ENCODE results near the gene CDK3.
"Not testable (repeated sequence)": the region's sequence is repeated elsewhere in the genome, so short reads cannot be mapped to it uniquely, and the experiment has no call there.

CDK3 gene

DNA sequence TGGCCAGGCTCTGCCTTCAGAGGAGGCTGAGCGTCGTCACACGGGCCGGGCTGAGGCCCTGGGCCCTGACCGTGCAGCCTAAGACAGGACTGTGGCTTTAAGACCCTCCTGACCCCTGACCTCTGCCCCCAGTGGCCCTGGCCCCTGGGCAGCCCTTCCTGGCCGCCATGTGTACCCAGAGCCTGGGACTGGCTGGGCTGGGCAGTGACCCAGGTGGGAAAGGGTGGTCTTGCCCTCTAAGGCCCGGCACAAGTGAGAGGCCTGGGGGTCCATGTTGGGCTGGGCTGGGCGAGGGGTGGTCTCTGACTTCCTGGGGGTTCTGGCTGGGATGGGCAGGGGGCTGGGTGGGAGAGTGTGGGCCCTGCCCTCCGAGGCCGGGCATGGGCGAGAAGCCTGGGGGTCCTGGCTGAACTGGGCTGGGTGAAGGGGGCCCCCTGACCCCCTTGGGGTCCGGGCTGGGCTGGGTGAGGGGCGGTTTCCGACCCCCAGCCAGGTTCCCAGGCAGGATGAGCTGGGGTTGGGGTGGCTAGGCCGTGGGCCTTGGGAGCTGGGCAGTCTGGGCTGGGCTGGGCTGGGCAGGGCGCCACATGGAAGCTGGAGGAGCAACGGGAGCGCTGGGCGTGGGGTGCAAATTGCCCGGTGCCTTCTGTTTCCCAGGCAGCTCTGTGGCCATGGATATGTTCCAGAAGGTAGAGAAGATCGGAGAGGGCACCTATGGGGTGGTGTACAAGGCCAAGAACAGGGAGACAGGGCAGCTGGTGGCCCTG, at the start of gene CDK3:
CDK3 (plus strand) TSS at position 101 of the 767 bp plus-strand sequence; CDS start at position 672, 571 bp downstream.
- DNase-seq: no peak

DNA sequence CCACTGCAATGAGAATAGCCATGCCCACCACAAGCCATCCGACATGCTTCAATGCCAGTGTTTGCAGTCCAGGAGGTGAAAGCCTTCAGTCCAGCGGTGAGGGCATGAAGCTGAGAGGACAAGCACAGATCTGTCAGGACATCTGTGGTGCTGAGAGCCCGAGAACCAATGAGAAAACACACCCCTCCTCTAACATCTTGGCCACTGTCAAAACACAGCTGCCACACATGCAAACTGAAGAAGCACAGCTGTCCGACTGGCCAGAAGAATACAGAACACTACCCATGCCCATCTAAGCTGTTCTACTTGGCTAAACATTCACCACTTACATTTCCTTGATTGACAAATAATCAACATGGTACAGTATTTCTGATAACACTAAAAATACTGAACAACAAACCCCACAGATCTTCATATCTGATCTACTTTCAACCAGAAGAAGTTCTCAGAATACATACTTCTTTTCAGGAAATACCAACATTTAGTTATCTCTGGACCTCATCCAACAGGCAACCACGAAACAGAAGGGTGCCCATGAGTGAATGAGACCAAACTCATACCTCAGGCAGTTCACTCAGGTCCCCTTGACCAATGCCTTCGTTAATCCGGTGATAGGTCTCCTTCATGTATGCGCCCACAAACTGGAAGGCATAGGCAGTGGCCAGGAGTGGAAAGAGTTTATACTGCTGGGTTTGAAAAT, 49.6 kb upstream of the CDK3 start:
- no peak for DNase-seq

DNA sequence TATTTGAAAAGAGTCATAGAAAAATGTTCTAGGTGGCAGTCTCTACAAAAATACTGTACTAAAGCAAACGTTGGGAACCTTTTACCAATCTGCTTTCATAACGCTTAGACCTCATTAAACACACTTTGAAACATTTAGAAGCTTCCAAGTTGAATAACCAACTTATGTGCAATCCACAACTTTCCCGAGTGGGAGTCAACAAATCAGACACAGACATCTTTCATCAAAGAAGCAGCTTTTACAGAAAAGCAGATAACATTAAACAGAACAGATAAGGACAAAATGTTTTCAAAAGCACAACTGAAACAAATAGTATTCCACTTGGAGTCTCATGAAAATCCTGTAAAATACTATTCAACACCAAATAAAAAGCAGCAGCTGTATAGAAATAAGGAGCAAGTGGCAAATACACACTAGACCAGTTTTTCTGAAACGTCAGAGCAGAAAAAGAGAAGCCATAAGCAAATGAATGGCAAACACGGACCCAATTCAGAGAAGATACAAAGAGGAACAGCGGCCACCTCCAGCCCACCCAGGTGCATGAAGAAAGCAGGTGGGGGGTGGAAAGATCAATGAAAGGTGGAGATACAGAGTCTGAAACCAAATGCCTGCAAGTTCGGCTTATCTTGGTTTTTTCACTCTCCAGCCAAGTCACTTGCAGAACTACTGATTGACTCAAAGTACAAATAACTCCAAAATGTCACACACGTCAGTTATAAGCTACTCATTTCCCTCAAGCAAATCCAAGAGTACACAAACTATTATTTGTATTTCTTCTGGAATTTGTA, 41.4 kb upstream of the CDK3 start:
- DNase-seq: no peak

DNA sequence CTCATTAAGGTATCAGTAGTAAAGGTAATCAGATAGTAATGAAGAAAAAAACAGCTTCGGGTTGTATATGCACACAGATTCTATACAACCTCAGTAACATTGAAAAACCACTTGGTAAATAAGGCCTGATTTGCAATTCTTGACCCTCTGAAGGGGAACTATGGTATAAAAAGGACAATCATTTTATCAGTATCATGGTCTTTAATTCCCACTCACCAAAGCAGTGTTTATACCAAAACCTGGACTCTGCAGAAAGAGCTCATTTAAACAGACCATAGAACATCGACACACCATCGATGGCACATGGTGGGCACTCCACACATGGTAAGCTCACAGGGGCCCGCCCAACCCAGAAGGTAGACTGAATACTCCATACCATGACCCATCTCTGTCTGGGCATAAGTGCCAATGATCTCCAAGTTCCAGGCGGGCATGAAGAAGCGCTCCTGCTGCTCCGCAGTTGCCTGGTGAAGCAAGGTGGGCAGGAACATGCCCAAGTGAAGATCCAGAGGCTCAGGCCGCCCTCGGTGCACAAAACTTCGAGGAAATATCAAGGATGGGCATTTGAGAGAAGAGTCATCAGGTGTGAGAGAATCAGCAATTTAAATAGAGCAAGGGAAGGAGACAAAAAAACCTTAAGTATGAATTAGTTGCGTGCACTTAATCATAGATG, 40.7 kb upstream of the CDK3 start:
- DNase-seq: no peak

DNA sequence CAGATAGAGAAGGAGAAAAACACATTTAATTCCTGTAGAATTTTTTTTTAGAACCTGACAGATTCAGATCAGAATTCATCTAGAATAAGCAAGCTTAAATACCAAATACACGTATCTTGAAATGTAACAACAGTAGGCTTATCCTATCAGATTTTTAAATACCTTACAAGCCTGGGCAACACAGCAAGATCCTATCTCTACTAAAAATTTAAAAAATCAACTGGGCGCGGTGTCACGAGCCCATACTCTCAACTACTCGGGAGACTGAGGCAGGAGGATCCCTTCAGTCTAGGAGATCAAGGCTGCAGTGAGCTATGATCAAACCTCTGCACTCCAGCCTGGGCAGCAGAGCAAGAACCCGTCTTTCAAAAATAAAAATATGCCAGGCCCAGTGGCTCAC, 35.2 kb upstream of the CDK3 start:
- DNase-seq: no peak

DNA sequence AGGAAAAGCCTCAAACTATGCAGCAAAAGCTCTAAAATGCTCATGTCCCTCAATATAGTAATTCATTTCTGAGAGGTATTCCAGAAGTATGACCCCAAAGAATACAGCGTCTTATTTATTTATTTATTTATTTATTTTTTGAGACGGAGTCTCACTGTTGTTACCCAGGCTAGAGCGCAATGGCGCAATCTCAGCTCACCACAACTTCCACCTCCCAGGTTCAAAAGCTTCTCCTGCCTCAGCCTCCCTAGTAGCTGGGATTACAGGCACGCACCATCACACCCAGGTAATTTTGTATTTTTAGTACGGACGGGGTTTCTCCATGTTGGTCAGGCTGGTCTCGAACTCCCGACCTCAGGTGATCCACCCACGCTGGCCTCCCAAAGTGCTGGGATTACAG, 31.6 kb upstream of the CDK3 start:
- DNase-seq: not testable (repeated sequence)

DNA sequence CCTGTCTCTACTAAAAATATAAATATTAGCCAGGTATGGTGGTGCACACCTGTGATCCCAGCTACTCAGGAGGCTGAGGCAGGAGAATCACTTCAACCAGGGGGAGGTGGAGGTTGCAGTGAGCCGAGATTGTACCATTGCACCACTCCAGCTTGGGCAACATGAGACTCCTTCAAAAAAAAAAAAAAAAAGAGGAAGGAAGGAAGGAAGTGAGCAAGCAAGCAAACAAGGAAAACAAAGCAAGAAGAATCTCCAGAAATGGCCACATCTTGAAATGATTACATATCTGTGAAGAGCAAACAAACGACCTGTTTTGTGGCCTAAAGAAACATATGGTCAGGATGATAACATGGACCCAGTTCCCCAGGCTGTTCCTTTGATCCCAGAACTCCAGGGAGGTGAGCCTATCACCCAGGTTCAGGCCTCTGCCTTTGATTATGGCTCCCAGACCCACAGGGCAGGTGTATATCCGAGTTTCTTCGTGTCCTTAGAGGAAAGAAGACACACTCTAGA, 30.6 kb upstream of the CDK3 start:
- DNase-seq: no peak

DNA sequence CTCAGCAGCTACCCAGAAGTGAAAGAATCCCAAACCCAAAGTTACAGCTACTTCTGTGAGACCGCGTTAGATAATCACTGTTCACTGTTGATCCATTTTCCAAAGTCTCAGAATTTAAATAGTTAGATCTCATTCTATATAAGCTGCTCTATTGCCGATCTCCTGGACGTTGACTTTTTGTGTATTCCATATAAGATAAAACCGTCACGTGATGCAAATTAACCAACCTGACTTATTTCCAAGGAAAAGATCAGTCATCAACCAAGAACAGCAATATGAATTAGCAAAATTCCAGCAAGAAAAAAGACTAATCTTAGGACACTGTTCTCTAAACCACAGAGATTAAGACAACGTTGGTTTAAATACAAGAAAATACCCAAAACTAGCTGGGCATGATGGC, 30.0 kb upstream of the CDK3 start:
- DNase-seq: no peak

DNA sequence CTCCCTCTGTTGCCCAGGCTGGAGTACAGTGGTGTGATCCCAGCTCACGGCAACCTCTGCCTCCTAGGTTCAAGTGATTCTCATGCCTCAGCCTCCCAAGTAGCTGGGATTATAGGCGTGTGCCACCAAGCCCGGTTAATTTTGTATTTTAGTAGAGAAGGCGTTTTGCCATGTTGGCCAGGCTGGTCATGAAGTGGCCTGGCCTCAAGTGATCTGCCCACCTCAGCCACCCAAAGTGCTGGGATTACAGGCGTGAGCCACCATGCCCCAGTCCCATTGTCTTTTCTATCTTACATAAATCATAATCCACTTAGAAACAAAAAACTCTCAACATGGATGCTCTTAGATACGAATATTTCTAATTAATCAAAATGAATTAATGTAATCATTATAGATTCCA, 25.5 kb upstream of the CDK3 start:
- DNase-seq: not testable (repeated sequence)

DNA sequence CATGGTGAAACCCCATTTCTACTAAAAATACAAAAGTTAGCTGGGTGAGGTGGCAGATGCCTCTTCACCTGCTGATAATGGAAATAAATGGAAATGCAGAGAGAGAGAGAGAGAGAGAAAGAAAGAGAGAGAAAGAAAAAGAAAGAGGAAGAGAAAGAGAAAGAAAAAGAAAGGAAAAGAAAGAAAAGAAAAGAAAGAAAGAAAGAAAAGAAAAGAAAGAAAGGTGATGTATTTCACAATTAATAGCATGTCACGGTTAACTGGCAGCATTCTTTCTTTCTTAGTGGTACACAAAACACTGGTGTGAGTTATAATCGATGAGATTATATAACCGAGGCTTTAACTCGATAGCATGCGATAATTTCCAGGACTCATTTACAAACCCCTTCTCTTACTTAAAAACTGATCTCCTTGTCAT, 24.9 kb upstream of the CDK3 start:
- no peak for DNase-seq

DNA sequence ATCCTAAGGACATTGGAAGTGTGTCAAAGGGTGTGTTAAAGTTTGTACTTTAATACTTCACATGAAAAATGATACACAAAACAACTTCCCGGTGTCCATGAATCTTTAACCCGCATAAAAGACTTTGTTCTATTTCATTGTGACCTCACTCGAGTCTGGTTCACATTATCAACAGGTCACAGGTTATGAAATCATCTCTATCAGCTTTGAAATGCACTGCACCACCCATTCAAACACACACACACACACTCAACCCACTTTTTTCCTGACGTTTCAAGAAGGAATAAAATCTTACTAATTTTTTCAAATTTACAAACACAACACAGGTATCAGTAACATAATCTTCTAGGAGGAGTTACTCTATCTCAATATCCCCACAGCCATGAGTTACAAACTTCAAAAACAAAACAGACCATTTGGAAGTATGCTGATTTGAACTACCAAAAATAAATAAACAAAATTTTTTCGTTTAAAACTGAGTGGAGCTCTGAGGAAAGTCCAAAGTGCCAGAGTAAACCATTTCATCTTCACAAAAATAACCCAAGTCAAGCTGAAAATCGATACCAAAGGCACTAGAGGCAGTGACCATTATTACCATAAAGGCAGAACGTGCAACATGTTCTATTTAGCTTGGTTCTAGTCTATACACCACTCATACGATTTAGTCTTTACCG, 24.3 kb upstream of the CDK3 start:
- DNase-seq: no peak

DNA sequence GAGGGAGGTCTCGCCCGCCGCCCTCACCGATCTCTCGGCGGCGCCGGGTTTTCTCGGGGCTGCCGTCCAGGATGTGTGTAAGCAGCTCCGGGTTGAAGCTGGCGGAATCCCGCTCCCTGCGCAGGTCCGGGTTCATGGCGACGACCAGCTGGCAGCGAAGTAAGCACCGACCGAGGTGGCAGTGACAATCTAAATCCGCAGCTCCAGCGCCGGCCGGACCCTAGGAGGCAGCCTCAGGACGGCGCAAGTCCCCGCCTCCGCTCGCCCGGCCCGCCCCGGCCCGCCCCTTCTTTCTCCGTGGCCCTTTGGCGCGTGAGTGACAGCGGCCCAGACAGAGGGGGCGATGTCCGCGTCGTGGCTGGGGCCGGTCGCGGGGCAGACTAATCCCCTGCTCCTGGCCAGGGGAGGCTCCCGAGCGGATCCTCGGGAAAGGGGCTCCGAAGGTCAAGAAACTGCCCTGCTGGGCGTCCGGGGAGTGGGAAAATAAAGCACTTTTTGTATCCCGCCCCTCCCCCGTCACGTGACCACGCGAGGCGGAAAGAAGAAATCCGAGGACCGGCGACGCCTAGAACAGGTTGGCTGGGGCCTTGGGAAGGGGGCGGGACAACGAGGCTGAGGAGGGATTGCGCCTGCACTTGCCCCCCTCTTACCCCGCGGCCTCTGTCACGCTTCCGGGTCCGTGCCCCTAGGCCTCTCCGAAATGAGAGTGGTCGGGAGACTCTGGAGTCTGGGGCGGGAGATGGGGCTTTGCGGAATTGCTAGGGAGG, 21.5 kb upstream of the CDK3 start, which contains the start of the genes ACOX1 and TEN1:
ACOX1 (minus strand) TSS at position 229 of the 767 bp plus-strand sequence; CDS start at position 136, 93 bp downstream.
TEN1 (plus strand) TSS at position 303 of the 767 bp plus-strand sequence. CDS start 6,953 bp downstream, outside the sequence.
- DNase-seq: peak; percentile 91

DNA sequence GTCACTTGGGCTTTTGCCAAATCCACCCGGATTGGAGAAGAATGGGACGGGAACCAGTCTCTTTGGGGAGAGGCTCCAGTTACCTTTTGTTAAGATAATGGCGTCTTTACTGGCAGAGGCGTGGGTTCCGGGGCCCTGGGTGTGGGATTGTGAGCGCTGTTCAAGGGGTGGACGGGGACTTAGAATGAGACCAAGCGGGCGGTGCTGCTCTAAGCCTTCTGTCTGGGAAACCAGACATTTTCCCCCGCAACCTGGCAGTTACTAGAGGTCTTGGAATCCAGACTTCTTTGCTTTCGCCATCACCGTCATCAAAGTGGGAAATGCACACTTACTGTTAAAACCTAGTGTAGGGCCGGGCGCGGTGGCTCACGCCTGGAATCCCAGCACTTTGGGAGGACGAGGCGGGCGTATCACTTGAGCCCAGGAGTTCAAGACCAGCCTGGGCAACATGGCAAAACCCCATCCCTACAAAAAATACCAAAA, 20.9 kb upstream of the CDK3 start:
- no peak for DNase-seq

DNA sequence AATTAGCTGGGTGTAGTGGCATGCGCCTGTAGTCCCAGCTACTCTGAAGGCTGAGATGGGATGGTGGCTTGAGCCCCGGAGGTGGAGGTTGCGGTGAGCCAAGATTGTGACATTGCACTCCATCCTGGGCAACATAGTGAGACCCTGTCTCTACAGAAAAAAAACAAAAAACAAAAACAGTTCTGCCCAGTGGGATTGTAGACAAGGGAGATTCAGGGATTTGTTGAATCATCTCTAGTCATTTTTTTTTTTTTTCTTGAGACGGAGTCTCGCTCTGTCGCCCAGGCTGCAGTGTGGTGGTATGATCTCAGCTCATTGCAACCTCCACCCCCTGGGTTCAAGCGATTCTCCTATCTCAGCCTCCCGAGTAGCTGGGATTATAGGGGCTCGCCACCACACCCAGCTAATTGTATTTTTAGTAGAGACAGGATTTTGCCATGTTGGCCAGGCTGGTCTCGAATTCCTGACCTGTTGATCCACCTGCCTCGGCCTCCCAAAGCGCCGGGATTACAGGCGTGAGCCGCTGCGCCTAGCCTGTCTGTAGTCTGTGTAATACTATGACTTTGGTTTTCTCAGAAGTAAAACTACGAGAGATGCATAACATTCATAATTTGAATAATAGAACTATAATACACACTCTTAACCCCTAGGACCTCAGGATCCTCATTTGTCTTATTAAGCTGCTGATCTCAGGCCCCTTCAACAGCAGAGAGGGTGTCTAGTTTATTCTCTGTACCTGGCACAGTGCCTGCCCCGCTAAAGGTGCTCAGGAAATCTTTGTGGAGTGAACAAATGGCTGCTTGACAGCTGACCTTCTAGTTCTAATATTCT, 20.3 kb upstream of the CDK3 start:
- no peak for DNase-seq

DNA sequence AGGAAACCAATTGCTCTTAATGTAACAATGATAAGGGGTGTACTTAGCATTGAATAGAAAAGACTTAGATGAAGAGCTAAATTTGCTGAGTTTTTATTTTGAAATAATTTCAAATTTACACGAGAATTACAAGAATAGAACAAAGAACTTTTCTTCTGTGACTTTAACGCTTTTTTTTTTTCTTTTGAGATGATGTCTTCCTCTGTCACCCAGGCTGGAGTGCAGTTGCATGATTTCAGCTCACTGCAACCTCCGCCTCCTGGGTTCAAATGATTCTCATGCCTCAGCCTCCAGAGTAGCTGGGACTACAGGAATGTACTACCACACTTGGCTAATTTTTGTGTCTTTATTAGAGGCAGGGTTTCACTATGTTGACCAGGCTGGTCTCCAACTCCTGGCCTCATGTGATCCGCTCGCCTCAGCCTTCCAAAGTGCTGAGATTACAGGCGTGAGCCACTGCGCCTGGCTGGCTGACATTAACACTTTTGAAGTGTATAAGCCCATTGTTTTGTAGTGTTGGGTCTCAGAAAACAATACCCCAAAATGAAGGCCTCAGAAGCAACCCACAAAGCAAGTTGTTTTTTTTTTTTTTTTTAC, 19.5 kb upstream of the CDK3 start:
- DNase-seq: no peak

DNA sequence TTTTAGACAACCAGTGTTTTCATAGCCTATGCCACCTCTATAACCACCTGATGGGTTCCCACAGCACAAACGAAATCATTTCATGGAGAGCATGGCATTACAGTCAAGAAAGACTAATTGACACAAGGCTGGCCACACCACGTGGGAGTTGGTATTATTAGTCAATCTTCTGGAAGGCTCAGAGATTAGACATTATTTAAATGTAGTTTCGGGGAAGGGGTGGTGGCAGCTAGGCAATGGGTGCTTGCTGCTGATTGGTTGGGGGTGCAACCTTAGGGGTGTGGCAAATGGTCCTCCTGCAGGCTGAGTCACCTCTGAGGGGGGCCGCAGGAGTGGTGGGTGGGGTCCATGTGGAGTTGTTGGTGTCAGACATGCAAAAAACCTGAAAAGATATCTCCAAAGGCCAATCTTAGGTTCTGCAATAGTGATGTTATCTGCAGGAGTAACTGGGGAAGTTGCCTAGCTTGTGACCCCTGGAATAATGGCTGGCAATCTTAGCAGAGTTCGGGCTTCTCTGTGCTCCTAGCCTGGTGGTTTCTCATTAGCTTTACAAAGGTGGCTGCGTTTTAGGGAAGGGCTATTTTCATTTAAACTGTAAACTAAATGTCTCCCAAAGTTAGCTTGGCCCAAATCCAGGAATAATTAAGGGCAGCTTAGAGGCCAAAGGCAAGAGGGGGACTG, 17.0 kb upstream of the CDK3 start:
- no peak for DNase-seq

DNA sequence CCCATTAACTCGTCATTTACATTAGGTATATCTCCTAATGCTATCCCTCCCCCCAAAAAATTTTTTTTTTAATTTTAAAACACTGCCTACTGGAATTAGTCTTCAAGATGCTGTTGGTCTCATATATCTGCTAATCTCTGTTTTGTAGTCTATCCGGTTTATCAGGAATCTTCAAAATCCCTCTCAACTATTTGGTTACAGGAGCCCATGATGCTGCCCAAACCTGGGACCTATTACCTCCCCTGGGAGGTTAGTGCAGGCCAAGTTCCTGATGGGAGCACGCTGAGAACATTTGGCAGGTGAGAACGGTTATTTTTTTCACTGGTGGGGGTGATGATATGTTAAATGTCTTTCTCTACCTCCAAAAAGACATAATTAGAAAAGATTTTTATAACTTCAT, 14.7 kb upstream of the CDK3 start:
- DNase-seq: no peak

DNA sequence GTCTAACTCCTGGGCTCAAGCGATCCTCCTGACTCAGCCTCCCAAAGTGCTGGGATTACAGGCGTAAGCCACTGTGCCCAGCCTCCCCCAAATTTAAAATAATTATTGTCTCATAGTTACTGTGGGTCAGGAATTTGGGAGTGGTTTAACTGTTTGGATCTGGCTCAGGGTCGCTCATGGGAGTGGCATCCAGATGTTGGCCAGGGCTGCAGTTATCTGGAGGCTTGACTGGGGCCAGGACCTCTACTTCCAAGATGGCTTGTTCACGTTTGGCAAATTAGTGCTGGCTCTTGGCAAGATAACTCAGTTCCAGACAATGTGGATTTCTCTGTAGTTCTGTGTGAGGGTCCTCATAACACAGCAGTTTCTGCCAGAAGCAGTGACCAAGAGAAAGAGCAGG, 13.6 kb upstream of the CDK3 start:
- DNase-seq: no peak

DNA sequence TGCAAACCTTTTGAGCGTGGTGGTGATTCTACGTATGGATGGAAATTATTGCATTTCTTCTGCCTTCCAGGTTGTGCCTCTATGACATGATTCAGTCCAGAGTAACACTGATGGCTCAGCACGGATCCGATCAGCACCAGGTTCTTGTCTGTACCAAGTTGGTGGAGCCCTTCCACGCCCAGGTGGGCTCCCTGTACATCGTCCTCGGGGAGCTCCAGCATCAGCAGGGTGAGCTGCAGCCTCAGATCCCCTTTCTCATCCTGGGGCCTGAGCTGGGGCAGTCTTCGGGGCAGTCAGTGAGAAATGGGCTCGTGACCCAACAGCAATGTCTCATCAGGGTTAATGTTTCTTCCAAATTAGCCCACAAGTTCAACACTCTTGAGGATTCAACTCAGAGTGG, 9.3 kb upstream of the CDK3 start:
- no peak for DNase-seq
